ENCODE measurements around the gene CBX5. TPM values are rescaled to one million over a fixed set of nuclear protein-coding genes. Genes with fewer than 3 reads are reported as not detected.

The CBX5 gene
- total and polyA plus RNA-seq, 9 of the 15 experiments (the other 6 are each of a cell fraction or from before 2014, with no cell fraction given): 32.6 to 102 (median 59.2) TPM

GRCh38 chr12:54304187-54304810, 24.4 kb upstream of the CBX5 start (continued):
- no peak for TF ChIP-seq ZBTB49 (CRISPR knock-in tag; IDR thresholded peaks at IDR 0.05; ENCODE audit: borderline replicate concordance)
- TF ChIP-seq TCF7 (IDR thresholded peaks at IDR 0.05; ENCODE audit: borderline replicate concordance): peak; percentile 90; the same call in 1 of the 2 replicates
- TF ChIP-seq ZNF77 (CRISPR knock-in tag; IDR thresholded peaks at IDR 0.05): no peak
- peak; percentile 71 to 74; a peak in 2 of 4 replicates for TF ChIP-seq UBTF (IDR thresholded peaks at IDR 0.05; ENCODE audit: borderline replicate concordance in 1 of 2, low read depth in 2 of 2, low read length in 2 of 2)
- peak; percentile 78; the same call in 1 of the 2 replicates for TF ChIP-seq MTA1 (IDR thresholded peaks at IDR 0.05; ENCODE audit: borderline replicate concordance)
- peak; percentile 62; the same call in 1 of the 2 replicates for TF ChIP-seq NR2C2 (CRISPR knock-in tag; IDR thresholded peaks at IDR 0.05)
- peak; percentile 73 for TF ChIP-seq NR2C2 (tag; IDR thresholded peaks at IDR 0.05)
- peak; percentile 80 for TF ChIP-seq DACH1 (IDR thresholded peaks at IDR 0.05; ENCODE audit: partially characterized antibody)
- TF ChIP-seq, protein P1, sequence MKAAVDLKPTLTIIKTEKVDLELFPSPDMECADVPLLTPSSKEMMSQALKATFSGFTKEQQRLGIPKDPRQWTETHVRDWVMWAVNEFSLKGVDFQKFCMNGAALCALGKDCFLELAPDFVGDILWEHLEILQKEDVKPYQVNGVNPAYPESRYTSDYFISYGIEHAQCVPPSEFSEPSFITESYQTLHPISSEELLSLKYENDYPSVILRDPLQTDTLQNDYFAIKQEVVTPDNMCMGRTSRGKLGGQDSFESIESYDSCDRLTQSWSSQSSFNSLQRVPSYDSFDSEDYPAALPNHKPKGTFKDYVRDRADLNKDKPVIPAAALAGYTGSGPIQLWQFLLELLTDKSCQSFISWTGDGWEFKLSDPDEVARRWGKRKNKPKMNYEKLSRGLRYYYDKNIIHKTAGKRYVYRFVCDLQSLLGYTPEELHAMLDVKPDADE (conservative IDR thresholded peaks at IDR 0.05; ENCODE audit: control insufficient read depth, low read depth, low read length): peak; percentile 98
- no peak; the same call in 1 of the 2 replicates for TF ChIP-seq ZNF165 (CRISPR knock-in tag; IDR thresholded peaks at IDR 0.05; ENCODE audit: borderline replicate concordance)
- TF ChIP-seq ETV6 (IDR thresholded peaks at IDR 0.05; ENCODE audit: borderline replicate concordance in 1 of 2, low read depth in 2 of 2, low read length in 1 of 2): peak; percentile 54 to 87; a peak in 3 of 4 replicates
- TF ChIP-seq ETV6 (CRISPR knock-in tag; IDR thresholded peaks at IDR 0.05; ENCODE audit: borderline replicate concordance): 0 out of 2 replicates have a peak, but pooled peaks have one; percentile 61
- TF ChIP-seq, protein P2, sequence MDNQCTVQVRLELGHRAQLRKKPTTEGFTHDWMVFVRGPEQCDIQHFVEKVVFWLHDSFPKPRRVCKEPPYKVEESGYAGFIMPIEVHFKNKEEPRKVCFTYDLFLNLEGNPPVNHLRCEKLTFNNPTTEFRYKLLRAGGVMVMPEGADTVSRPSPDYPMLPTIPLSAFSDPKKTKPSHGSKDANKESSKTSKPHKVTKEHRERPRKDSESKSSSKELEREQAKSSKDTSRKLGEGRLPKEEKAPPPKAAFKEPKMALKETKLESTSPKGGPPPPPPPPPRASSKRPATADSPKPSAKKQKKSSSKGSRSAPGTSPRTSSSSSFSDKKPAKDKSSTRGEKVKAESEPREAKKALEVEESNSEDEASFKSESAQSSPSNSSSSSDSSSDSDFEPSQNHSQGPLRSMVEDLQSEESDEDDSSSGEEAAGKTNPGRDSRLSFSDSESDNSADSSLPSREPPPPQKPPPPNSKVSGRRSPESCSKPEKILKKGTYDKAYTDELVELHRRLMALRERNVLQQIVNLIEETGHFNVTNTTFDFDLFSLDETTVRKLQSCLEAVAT (IDR thresholded peaks at IDR 0.05): peak in 1 of 2 experiments; percentile 97; a peak in 2 of 4 replicates
- peak; percentile 47 for TF ChIP-seq TBP (optimal IDR thresholded peaks at IDR 0.05; ENCODE audit: low read depth, low read length)
- TF ChIP-seq ZBTB7A (IDR thresholded peaks at IDR 0.05; ENCODE audit: borderline replicate concordance, control insufficient read depth, low read depth, low read length): peak; percentile 100
- TF ChIP-seq ZNF174 (CRISPR knock-in tag; IDR thresholded peaks at IDR 0.05): no peak
- TF ChIP-seq NR2F6 (CRISPR knock-in tag; IDR thresholded peaks at IDR 0.05): no peak
- TF ChIP-seq POLR2G (IDR thresholded peaks at IDR 0.05; ENCODE audit: low read depth, low read length): peak; percentile 69
- TF ChIP-seq ZNF766 (CRISPR knock-in tag; conservative IDR thresholded peaks at IDR 0.05): peak; percentile 89
- TF ChIP-seq BHLHE40 (IDR thresholded peaks at IDR 0.05; ENCODE audit: low read length): peak; percentile 71
- peak; percentile 44; the same call in 1 of the 2 replicates for TF ChIP-seq ZBTB1 (CRISPR knock-in tag; IDR thresholded peaks at IDR 0.05; ENCODE audit: borderline replicate concordance, low read depth)
